K562 (cell line): ENCODE data around the gene SMARCC1. TPM values are rescaled to one million over a fixed set of nuclear protein-coding genes. Genes with fewer than 3 reads are reported as not detected.

Source experiments
- DPF2 ChIP-seq: fragments of 450-650 bp; IDR thresholded peaks from 2 replicates; pipeline ENCODE4 v1.6.1; 2016
- RBM14 ChIP-seq: fragments of 200-400 bp; formaldehyde crosslinking; IDR thresholded peaks from 2 replicates; pipeline ENCODE4 v1.6.1; 2018; ENCODE audit warnings: low read depth, mild to moderate bottlenecking, low read length, moderate library complexity, borderline replicate concordance; ENCODE audit not compliant: insufficient read depth
- ZNF146 ChIP-seq: IDR thresholded peaks from one replicate; pipeline ENCODE4 v1.6.1; 2018; ENCODE audit warnings: missing compliant biosample characterization; ENCODE audit not compliant: unreplicated experiment
- ZNF318 ChIP-seq, 2 experiments: fragments of 450-650 bp; IDR thresholded peaks; 2 replicates each; pipeline ENCODE4 v1.6.1; 2016; ENCODE audit warnings: mild to moderate bottlenecking in 2 of 2, borderline replicate concordance in 1 of 2, low read depth in 1 of 2, moderate library complexity in 1 of 2
- polyA plus RNA-seq, 8 experiments: library from polyadenylated mRNA; depleted of rRNA in 4 of 8; stranded (reverse) in 5 of 8; unstranded in 3 of 8; fragments of >200 nt; fragmentation: Nextera tagmentation in 2 of 8; fragmentation: Illumina TruSeq in 1 of 8; extraction: Ambion mirVana in 2 of 8; extraction: Trizol in 1 of 8; gene quantifications; 2 replicates each; pipeline versions ENCODE4 v1.2.1 to v1.2.3, GENCODE V29; 2011 to 2014; ENCODE audit warnings: inconsistent platforms in 1 of 8, missing spikeins in 1 of 8
- total RNA-seq, 7 experiments: library from RNA; depleted of rRNA in 6 of 7; stranded (reverse); fragments of >200 nt in 6 of 7; fragmentation: Illumina TruSeq in 2 of 7; extraction: Trizol in 2 of 7; gene quantifications; 2 replicates each; pipeline versions ENCODE4 v1.2.1 to v1.2.3, GENCODE V29; 2011 to 2021; ENCODE audit warnings: low replicate concordance in 1 of 7

SMARCC1 gene
- total and polyA plus RNA-seq, 9 of the 15 experiments (the other 6 are each of a cell fraction or from before 2014, with no cell fraction given), result 20.7 to 199 (median 66.0) TPM

- TF ChIP-seq RBM14, result no peak
- TF ChIP-seq ZNF318 (IDR thresholded peaks at IDR 0.05; ENCODE audit: borderline replicate concordance in 1 of 2, low read depth in 1 of 2), result no peak
- no peak for TF ChIP-seq ZNF146 (CRISPR knock-in tag)
- TF ChIP-seq DPF2, result no peak
These were observed 175.5 kb downstream of the SMARCC1 start (continued) for GRCh38 chr3:47606165-47606564.
